H1 (cell line): ENCODE results near the gene HOXD1. TPM values are rescaled to one million over a fixed set of nuclear protein-coding genes. Genes with fewer than 3 reads are reported as not detected.

Source experiments
- CTCF ChIA-PET: fragments of 300-600 bp; sonication (Branson Sonifier 250); formaldehyde crosslinking; loops from one replicate; lab custom pipeline; 2021; ENCODE audit not compliant: partially characterized antibody; lab: Charles Lee
- POLR2A ChIA-PET: fragments of 300-600 bp; sonication (Branson Sonifier 250); formaldehyde crosslinking; loops from one replicate; lab custom pipeline; 2021; ENCODE audit warnings: inconsistent platforms; ENCODE audit not compliant: partially characterized antibody; lab: Charles Lee
- DNase-seq, 2 experiments: peaks; one replicate each; pipeline versions ENCODE4 v3.0.0 to v3.0.0-alpha.2; 2010 to 2022; ENCODE audit warnings: low spot score in 2 of 2, low read depth in 1 of 2, mixed read lengths in 1 of 2
- FAIRE-seq: peaks from 2 replicates; lab custom pipeline; 2011; peaks lifted over from hg19 to GRCh38; lab: Jason Lieb, UNC
- H2AFZ ChIP-seq: 2 replicates; pipeline ENCODE4 v1.8.1; 2012; ENCODE audit warnings: low read length, inconsistent platforms
- H2AK5ac ChIP-seq: 2 replicates; pipeline ENCODE4 v1.6.1; 2013; ENCODE audit warnings: low read depth, low read length
- H2BK120ac ChIP-seq: replicated peaks from 2 replicates; pipeline ENCODE3; 2013; ENCODE audit warnings: low read depth, low read length, inconsistent platforms
- H2BK12ac ChIP-seq: 2 replicates; pipeline ENCODE4 v1.6.1; 2013; ENCODE audit warnings: low read depth, low read length
- H2BK15ac ChIP-seq: 2 replicates; pipeline ENCODE4 v1.6.1; 2013; ENCODE audit warnings: low read length
- H2BK20ac ChIP-seq: 2 replicates; pipeline ENCODE4 v1.6.1; 2013; ENCODE audit warnings: low read length
- H2BK5ac ChIP-seq: 2 replicates; pipeline ENCODE4 v1.6.1; 2013; ENCODE audit warnings: low read depth, low read length
- H3K14ac ChIP-seq: 2 replicates; pipeline ENCODE4 v1.6.1; 2013; ENCODE audit warnings: inconsistent platforms; ENCODE audit not compliant: insufficient read length
- H3K18ac ChIP-seq: 2 replicates; pipeline ENCODE4 v1.6.1; 2013; ENCODE audit warnings: low read length; ENCODE audit errors: extremely low read depth
- H3K23ac ChIP-seq: 2 replicates; pipeline ENCODE4 v1.6.1; 2013; ENCODE audit warnings: inconsistent platforms; ENCODE audit not compliant: insufficient read length
- H3K23me2 ChIP-seq: 2 replicates; pipeline ENCODE4 v1.6.1; 2013; ENCODE audit warnings: low read depth, low read length
- H3K27ac ChIP-seq: 2 replicates; pipeline ENCODE4 v1.6.1; 2011; ENCODE audit warnings: low read depth, low read length, inconsistent platforms
- H3K27me3 ChIP-seq, 4 experiments: replicated peaks in 1 of 4; 1 replicate in 1 of 4; 2 replicates in 3 of 4; pipeline versions ENCODE4 v1.6.1 to v1.8.1; 2011 to 2013; ENCODE audit warnings: low read length in 3 of 4, mild to moderate bottlenecking in 3 of 4, inconsistent platforms in 2 of 4, mixed read lengths in 2 of 4, moderate library complexity in 1 of 4; ENCODE audit not compliant: control insufficient read depth in 3 of 4, insufficient read depth in 3 of 4; ENCODE audit errors: extremely low read depth in 1 of 4
- H3K36me3 ChIP-seq, 4 experiments: 2 replicates each; pipeline versions ENCODE4 v1.6.1 to v1.8.1; 2011 to 2013; ENCODE audit warnings: mild to moderate bottlenecking in 4 of 4, low read length in 3 of 4, moderate library complexity in 2 of 4, control low read depth in 1 of 4, inconsistent platforms in 1 of 4; ENCODE audit not compliant: insufficient read depth in 4 of 4, control insufficient read depth in 2 of 4
- H3K4ac ChIP-seq: replicated peaks from 2 replicates; pipeline ENCODE3; 2013; ENCODE audit warnings: low read length, low read depth, mixed read lengths, inconsistent platforms; ENCODE audit not compliant: insufficient read length
- H3K4me1 ChIP-seq, 4 experiments: replicated peaks in 1 of 4; 1 replicate in 1 of 4; 2 replicates in 3 of 4; pipeline versions ENCODE4 v1.6.1 to v1.8.1; 2011 to 2013; ENCODE audit warnings: low read length in 3 of 4, inconsistent platforms in 2 of 4, mixed read lengths in 1 of 4; ENCODE audit not compliant: insufficient read depth in 4 of 4, control insufficient read depth in 3 of 4
- H3K4me2 ChIP-seq, 2 experiments: 2 replicates each; pipeline versions ENCODE4 v1.6.1 to v1.8.1; 2011 to 2013; ENCODE audit warnings: low read depth in 2 of 2, low read length in 2 of 2, control low read depth in 1 of 2, inconsistent platforms in 1 of 2, mild to moderate bottlenecking in 1 of 2; ENCODE audit not compliant: insufficient read depth in 1 of 2
- H3K4me3 ChIP-seq, 4 experiments: fragments of 200-600, 300-600 bp in 1 of 4; sonication (generic), shearing (Covaris generic), sonication (Bioruptor Twin) in 1 of 4; 2 replicates each; pipeline versions ENCODE4 v1.5.1 to v1.8.1; 2011 to 2016; ENCODE audit warnings: low read length in 4 of 4, low read depth in 3 of 4, control low read depth in 2 of 4, inconsistent platforms in 2 of 4, mild to moderate bottlenecking in 2 of 4, mixed read lengths in 1 of 4, moderate library complexity in 1 of 4; ENCODE audit not compliant: insufficient read depth in 2 of 4; ENCODE audit errors: extremely low read depth in 1 of 4
- H3K56ac ChIP-seq: replicated peaks from 2 replicates; pipeline ENCODE3; 2013; ENCODE audit warnings: low read depth, mild to moderate bottlenecking, mixed read lengths, low read length, inconsistent platforms; ENCODE audit not compliant: insufficient read length
- H3K79me1 ChIP-seq: 2 replicates; pipeline ENCODE4 v1.6.1; 2013; ENCODE audit warnings: low read depth, low read length, control low read depth
- H3K79me2 ChIP-seq, 2 experiments: 2 replicates each; pipeline versions ENCODE4 v1.6.1 to v1.8.1; 2012 to 2013; ENCODE audit warnings: low read length in 2 of 2, mild to moderate bottlenecking in 2 of 2, inconsistent platforms in 1 of 2; ENCODE audit not compliant: insufficient read depth in 2 of 2, control insufficient read depth in 1 of 2
- H3K9ac ChIP-seq, 4 experiments: replicated peaks in 1 of 4; 1 replicate in 1 of 4; 2 replicates in 3 of 4; pipeline versions ENCODE4 v1.6.1 to v1.8.1; 2011 to 2013; ENCODE audit warnings: low read depth in 3 of 4, low read length in 3 of 4, control low read depth in 2 of 4, mild to moderate bottlenecking in 2 of 4, moderate library complexity in 2 of 4, inconsistent platforms in 1 of 4; ENCODE audit errors: extremely low read depth in 1 of 4
- H3K9me3 ChIP-seq, 2 experiments: 2 replicates each; pipeline versions ENCODE4 v1.6.1 to v1.8.1; 2012 to 2013; ENCODE audit warnings: mild to moderate bottlenecking in 2 of 2, moderate library complexity in 2 of 2, control low read depth in 1 of 2, inconsistent platforms in 1 of 2, low read depth in 1 of 2, low read length in 1 of 2, mixed read lengths in 1 of 2; ENCODE audit not compliant: insufficient read depth in 2 of 2
- H4K20me1 ChIP-seq, 2 experiments: replicated peaks in 1 of 2; 2 replicates each; pipeline versions ENCODE3 to v1.8.1; 2011 to 2013; ENCODE audit warnings: inconsistent platforms in 2 of 2, low read length in 2 of 2, mild to moderate bottlenecking in 1 of 2; ENCODE audit not compliant: insufficient read depth in 2 of 2, control insufficient read depth in 1 of 2
- H4K5ac ChIP-seq: 2 replicates; pipeline ENCODE4 v1.6.1; 2013; ENCODE audit warnings: low read length, low read depth, mixed read lengths, inconsistent platforms; ENCODE audit not compliant: insufficient read length
- H4K8ac ChIP-seq: 2 replicates; pipeline ENCODE4 v1.8.0; 2013; ENCODE audit warnings: mild to moderate bottlenecking, moderate library complexity, low read length, inconsistent platforms; ENCODE audit not compliant: insufficient read depth; ENCODE audit errors: extremely low read depth
- H4K91ac ChIP-seq: replicated peaks from 2 replicates; pipeline ENCODE3; 2013; ENCODE audit warnings: low read length, mixed read lengths, inconsistent platforms; ENCODE audit not compliant: insufficient read length
- ASH2L ChIP-seq: fragments of 200-600, 300-600 bp; sonication (generic); IDR thresholded peaks from one replicate; pipeline ENCODE4 v1.7.1; 2017; ENCODE audit warnings: low read length
- BRCA1 ChIP-seq: IDR thresholded peaks from 2 replicates; pipeline ENCODE4 v1.6.1; 2012; ENCODE audit warnings: low read depth, low read length, improper control_type of control experiment
- EZH2 ChIP-seq: fragments of 200-600 bp; sonication (generic); IDR thresholded peaks from 2 replicates; pipeline ENCODE4 v1.7.1; 2012; ENCODE audit warnings: low read depth, mild to moderate bottlenecking, moderate library complexity, low read length, inconsistent platforms; ENCODE audit not compliant: severe bottlenecking
- PHF8 ChIP-seq: fragments of 200-600 bp; sonication (generic); conservative IDR thresholded peaks from 2 replicates; pipeline ENCODE4 v1.7.1; 2012; ENCODE audit warnings: low read depth, mild to moderate bottlenecking, inconsistent platforms, low read length, moderate library complexity
- POLR2AphosphoS5 ChIP-seq: IDR thresholded peaks from 2 replicates; pipeline ENCODE4 v1.6.1; 2011; ENCODE audit warnings: low read depth, low read length
- RFX5 ChIP-seq: IDR thresholded peaks from 2 replicates; pipeline ENCODE4 v1.6.1; 2011; ENCODE audit warnings: low read depth, low read length, improper control_type of control experiment, borderline replicate concordance
- SAP30 ChIP-seq: fragments of 300-600 bp; sonication (generic); IDR thresholded peaks from 2 replicates; pipeline ENCODE4 v1.7.1; 2012; ENCODE audit warnings: low read length, moderate library complexity, mild to moderate bottlenecking, inconsistent platforms; ENCODE audit not compliant: insufficient read depth, insufficient replicate concordance
- TAF1 ChIP-seq: IDR thresholded peaks from 2 replicates; pipeline ENCODE4 v1.6.1; 2011; ENCODE audit warnings: mild to moderate bottlenecking, low read depth, low read length
- WGBS, 2 experiments: shearing (Covaris generic) in 1 of 2; methylation state at CpG; one replicate each; pipeline versions ENCODE4 v1.1.6 to v1.1.7; 2013 to 2015; ENCODE audit warnings: low lambda C conversion rate in 2 of 2, mixed read lengths in 2 of 2, inconsistent platforms in 1 of 2, low coverage in 1 of 2, missing lambda C conversion rate in 1 of 2; ENCODE audit not compliant: insufficient replicate concordance in 2 of 2, insufficient coverage in 1 of 2, insufficient read length in 1 of 2; ENCODE audit errors: extremely low coverage in 1 of 2, missing lambda C conversion rate in 1 of 2; 5-methylcytosine and 5-hydroxymethylcytosine counted together
- polyA plus RNA-seq, 7 experiments: library from polyadenylated mRNA; depleted of rRNA in 3 of 7; stranded (reverse) in 5 of 7; unstranded in 2 of 7; fragments of >200 nt in 5 of 7; fragments of 200-250 nt in 2 of 7; gene quantifications; 1 replicate in 5 of 7; 2 replicates in 1 of 7; 4 replicates in 1 of 7; pipeline versions ENCODE4 v1.2.1 to v1.2.3, GENCODE V29; 2011 to 2013; ENCODE audit warnings: missing spikeins in 2 of 7, mixed read lengths in 2 of 7
- total RNA-seq: library from RNA; stranded (reverse); fragmentation: NEBNext Ultra II Directional; extraction: Animal tissue kit (Norgen Biotek cat#: 25700); gene quantifications from 2 replicates; pipeline ENCODE4 v1.2.1, GENCODE V29; 2021

HOXD1 gene
- total and polyA plus RNA-seq, 2 of the 8 experiments (the other 6 are each of a cell fraction or from before 2014, with no cell fraction given): 0.03 TPM; not detected in 1

DNA sequence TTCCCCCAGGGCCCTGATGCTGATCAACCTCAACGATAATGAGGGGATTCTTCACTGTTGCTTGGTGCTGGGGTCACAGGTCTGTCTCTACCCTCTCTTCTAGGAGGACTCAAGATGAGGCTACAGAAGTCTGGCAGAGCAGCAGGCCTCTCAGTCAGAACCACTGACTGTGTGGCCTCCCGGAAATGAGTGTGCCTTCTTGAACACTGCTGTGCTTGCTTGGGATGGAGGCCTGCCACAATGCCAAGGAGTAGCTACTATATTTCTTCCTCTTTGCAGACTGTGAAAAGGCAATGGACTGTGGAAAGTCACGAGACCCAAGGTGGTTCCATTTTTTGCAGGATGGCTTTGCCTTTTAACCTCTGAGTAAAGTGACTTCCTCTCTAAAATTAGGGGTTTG is 5.8 kb upstream of the HOXD1 start:
- WGBS, 2 experiments: 87% methylated on average over 3 of the region's 3 CpGs; no CpG with 5 or more reads in 1 of the 2 experiments
- Histone ChIP-seq H3K4me2 (no peak overlapping the region), H3K4me1 (peaks cover 0 to 3% (median under 1%) of the 10 kb centered on the region in 4 experiments), H3K36me3 (no peaks in the 10 kb centered on the region), H2BK120ac (no peak overlapping the region), H3K14ac (no peak overlapping the region), H3K18ac (no peak overlapping the region), H2AFZ (no peak overlapping the region), H4K5ac (no peak overlapping the region), H4K91ac (no peak overlapping the region), H3K27ac (no peak overlapping the region), H2AK5ac (no peak overlapping the region), H4K8ac (no peak overlapping the region), H3K4ac (no peak overlapping the region), H3K4me3 (no peak overlapping the region), H2BK5ac (no peak overlapping the region), H3K79me1 (no peaks in the 10 kb centered on the region), H3K9me3 (no peaks in the 10 kb centered on the region), H3K23ac (no peak overlapping the region), H4K20me1 (peaks cover 11 to 13% of the 10 kb centered on the region in 2 experiments), H3K9ac (no peak overlapping the region)
- FAIRE-seq: no peak
- POLR2A ChIA-PET: interaction anchor here (0.6 kb wide), 1 partner anchor 449 kb away, joined by 3 read pairs; no protein-coding TSS in a partner anchor
- TF ChIP-seq BRCA1 (no peak), SAP30 (no peak), EZH2 (peak; percentile 29), TAF1 (no peak), PHF8 (no peak), ASH2L (no peak), RFX5 (no peak), POLR2AphosphoS5 (no peak)
- TF ChIP-seq, all 59 proteins: peak for 1
- Histone ChIP-seq H2BK20ac (no peak overlapping the region), H3K79me2 (no peaks in the 10 kb centered on the region), H3K23me2 (peaks cover 4% of the 10 kb centered on the region; the same call in 1 of the 2 replicates), H3K56ac (no peak overlapping the region), H2BK12ac (no peak overlapping the region), H2BK15ac (no peak overlapping the region), H3K27me3 (peaks cover 84 to 99% (median 97%) of the 10 kb centered on the region in 4 experiments)
- CTCF ChIA-PET: interaction anchor here (0.6 to 1.2 kb wide), 4 partner anchors 41 to 234 kb away, joined by 3 to 4 read pairs (median 3); no protein-coding TSS in a partner anchor
- no peak for DNase-seq
